ENCODE results near the gene RAB33A. TPM values are rescaled to one million over a fixed set of nuclear protein-coding genes. Genes with fewer than 3 reads are reported as not detected.

RAB33A gene
- total RNA-seq (2021; ENCODE audit: unreplicated experiment) (not detected), Bru-seq, nascent RNA (percentile 20 among the genes with signal in this experiment), BruChase-seq, experiment 1, labeled RNA remaining after a 6-hour chase (percentile 23 among the genes with signal in this experiment), BruChase-seq, experiment 2, labeled RNA remaining after a 2-hour chase (percentile 18 among the genes with signal in this experiment)
- polyA plus RNA-seq (2012), result 0.04 and 0.42 TPM in 2 replicates
- long read RNA-seq, result 0 reads

DNA sequence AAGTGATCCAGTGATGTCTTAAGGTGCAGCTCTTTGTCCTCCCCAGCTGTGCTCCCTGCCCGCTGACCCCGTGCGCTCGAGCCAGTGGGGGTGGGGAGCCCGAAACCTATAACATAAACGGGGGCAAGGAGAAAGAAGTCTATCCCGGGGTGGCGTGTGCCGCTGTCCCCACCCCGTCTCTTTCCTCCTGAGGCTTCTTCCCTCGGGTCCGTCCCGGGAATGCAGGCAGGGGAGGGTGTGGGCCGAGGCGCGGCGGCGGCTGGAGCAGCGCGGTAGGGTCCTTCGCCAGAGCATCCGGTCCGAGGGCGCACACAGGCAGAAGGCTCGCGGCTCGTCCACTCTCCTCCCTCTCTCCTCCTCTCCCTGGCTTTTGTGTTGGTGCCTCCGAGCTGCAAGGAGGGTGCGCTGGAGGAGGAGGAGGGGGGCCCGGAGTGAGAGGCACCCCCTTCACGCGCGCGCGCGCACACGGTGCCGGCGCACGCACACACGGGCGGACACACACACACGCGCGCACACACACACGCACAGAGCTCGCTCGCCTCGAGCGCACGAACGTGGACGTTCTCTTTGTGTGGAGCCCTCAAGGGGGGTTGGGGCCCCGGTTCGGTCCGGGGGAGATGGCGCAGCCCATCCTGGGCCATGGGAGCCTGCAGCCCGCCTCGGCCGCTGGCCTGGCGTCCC lies at the start of gene RAB33A:
RAB33A (plus strand) TSS at position 517 of the 681 bp plus-strand sequence; CDS start at position 618, 101 bp downstream.
- H3K27ac ChIP-seq (ENCODE audit: low read depth, low read length), result no peak within 1 kb of the TSS
- H3K79me2 ChIP-seq (ENCODE audit: insufficient read depth, low read length), result no peaks in the 10 kb centered on the region
- CTCF ChIA-PET, result no interaction called here
- intact Hi-C loops (cut with micrococcal nuclease), result no loop called here
- H3K36me3 ChIP-seq (ENCODE audit: control insufficient read depth in 1 of 2, insufficient read depth in 2 of 2, low read length in 2 of 2), result no peaks in the 10 kb centered on the region
- TF ChIP-seq TCF7L2 (IDR thresholded peaks at IDR 0.05; ENCODE audit: borderline replicate concordance, extremely low read depth, insufficient read depth, insufficient read length) (no peak), EZH2phosphoT487 (IDR thresholded peaks at IDR 0.05; ENCODE audit: borderline replicate concordance) (no peak), ELF1 (IDR thresholded peaks at IDR 0.05; ENCODE audit: borderline replicate concordance, low read depth) (no peak), ZNF274 (IDR thresholded peaks at IDR 0.05; ENCODE audit: low read depth, low read length) (no peak), POLR2A (IDR thresholded peaks at IDR 0.05; ENCODE audit: borderline replicate concordance, extremely low read depth, insufficient read depth, insufficient read length) (no peak), RAD21 (IDR thresholded peaks at IDR 0.05; ENCODE audit: low read depth) (no peak), EZH2 (IDR thresholded peaks at IDR 0.05) (no peak), YY1 (IDR thresholded peaks at IDR 0.05; ENCODE audit: extremely low read depth, insufficient replicate concordance, low read depth, low read length) (no peak), SIN3A (IDR thresholded peaks at IDR 0.05; ENCODE audit: low read depth) (no peak), ZFX (IDR thresholded peaks at IDR 0.05) (no peak)
- TF ChIP-seq, protein P1, sequence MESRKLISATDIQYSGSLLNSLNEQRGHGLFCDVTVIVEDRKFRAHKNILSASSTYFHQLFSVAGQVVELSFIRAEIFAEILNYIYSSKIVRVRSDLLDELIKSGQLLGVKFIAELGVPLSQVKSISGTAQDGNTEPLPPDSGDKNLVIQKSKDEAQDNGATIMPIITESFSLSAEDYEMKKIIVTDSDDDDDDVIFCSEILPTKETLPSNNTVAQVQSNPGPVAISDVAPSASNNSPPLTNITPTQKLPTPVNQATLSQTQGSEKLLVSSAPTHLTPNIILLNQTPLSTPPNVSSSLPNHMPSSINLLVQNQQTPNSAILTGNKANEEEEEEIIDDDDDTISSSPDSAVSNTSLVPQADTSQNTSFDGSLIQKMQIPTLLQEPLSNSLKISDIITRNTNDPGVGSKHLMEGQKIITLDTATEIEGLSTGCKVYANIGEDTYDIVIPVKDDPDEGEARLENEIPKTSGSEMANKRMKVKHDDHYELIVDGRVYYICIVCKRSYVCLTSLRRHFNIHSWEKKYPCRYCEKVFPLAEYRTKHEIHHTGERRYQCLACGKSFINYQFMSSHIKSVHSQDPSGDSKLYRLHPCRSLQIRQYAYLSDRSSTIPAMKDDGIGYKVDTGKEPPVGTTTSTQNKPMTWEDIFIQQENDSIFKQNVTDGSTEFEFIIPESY (IDR thresholded peaks at IDR 0.05; ENCODE audit: extremely low read depth, insufficient replicate concordance, low read length), result no peak
- TF ChIP-seq, protein P2, sequence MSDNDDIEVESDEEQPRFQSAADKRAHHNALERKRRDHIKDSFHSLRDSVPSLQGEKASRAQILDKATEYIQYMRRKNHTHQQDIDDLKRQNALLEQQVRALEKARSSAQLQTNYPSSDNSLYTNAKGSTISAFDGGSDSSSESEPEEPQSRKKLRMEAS (IDR thresholded peaks at IDR 0.05), result no peak
- BruUV-seq (replicated peaks), result no TSS peak
- H2AFZ ChIP-seq (ENCODE audit: low read depth, low read length, poor library complexity, severe bottlenecking), result no peak within 1 kb of the TSS
- no peaks in the 10 kb centered on the region for H4K20me1 ChIP-seq (ENCODE audit: insufficient read depth)
- no peaks in the 10 kb centered on the region for H3K9me2 ChIP-seq (ENCODE audit: insufficient read depth)
- DNase-seq (ENCODE audit: low read depth, low spot score) (no peak), ATAC-seq (no peak)
- H3K9ac ChIP-seq (ENCODE audit: low read length), result no peak within 1 kb of the TSS
- RAD21 ChIA-PET (ENCODE audit: low non-redundant PET in 1 of 2, low total read pairs in 2 of 2, uncharacterized antibody in 2 of 2, unreplicated experiment in 2 of 2), result no interaction called here
- no peaks in the 10 kb centered on the region for H3K27me3 ChIP-seq (ENCODE audit: insufficient read depth, low read length)
- peaks cover 0 to 15% of the 10 kb centered on the region in 2 experiments; a peak in 1 of 4 replicates for H3K4me1 ChIP-seq (ENCODE audit: control insufficient read depth in 1 of 2, insufficient read depth in 2 of 2, low read length in 2 of 2)
- no peaks in the 10 kb centered on the region for H3K9me3 ChIP-seq (ENCODE audit: control insufficient read depth in 1 of 2, insufficient read depth in 1 of 2, low read depth in 1 of 2, low read length in 2 of 2)
- no peak within 1 kb of the TSS for H3K4me3 ChIP-seq (replicated peaks in 1 of 2; ENCODE audit: low read depth in 1 of 2, low read length in 2 of 2)
- no peak within 1 kb of the TSS for H3K4me2 ChIP-seq (ENCODE audit: low read length)
- POLR2A ChIA-PET, result no interaction called here

Measured in HCT116 (cell line).